Left hindlimb (tissue), 1 donor: ENCODE results near the gene IDH3B.
"Not testable (repeated sequence)": the region's sequence is repeated elsewhere in the genome, so short reads cannot be mapped to it uniquely, and the experiment has no call there.

ENCODE experiments used
- DNase-seq: peaks from one replicate; pipeline ENCODE4 v3.0.0-alpha.2; 2018

Gene IDH3B

GRCh38 chr20:2694008-2694471 lies 30.0 kb upstream of the IDH3B start:
- DNase-seq = no peak

GRCh38 chr20:2693286-2694007 lies 29.4 kb upstream of the IDH3B start:
- DNase-seq = peak; percentile 46

- no peak for DNase-seq
Measured at GRCh38 chr20:2692886-2693285, 28.9 kb upstream of the IDH3B start.

- DNase-seq = peak; percentile 53
Measured at GRCh38 chr20:2692036-2692885, 28.2 kb upstream of the IDH3B start, which contains the start of gene EBF4. TSS of gene EBF4 (plus strand) at chr20:2692780. CDS start at chr20:2693646, 866 bp downstream.

- DNase-seq = no peak
Measured at GRCh38 chr20:2691663-2692035, 27.6 kb upstream of the IDH3B start.

GRCh38 chr20:2691127-2691526 lies 27.1 kb upstream of the IDH3B start:
- DNase-seq = no peak

GRCh38 chr20:2690718-2691117 lies 26.7 kb upstream of the IDH3B start:
- no peak for DNase-seq

- DNase-seq = no peak
Measured at GRCh38 chr20:2690213-2690612, 26.2 kb upstream of the IDH3B start.

- no peak for DNase-seq
Measured at GRCh38 chr20:2688041-2688591, 24.1 kb upstream of the IDH3B start.

- DNase-seq = no peak
Measured at GRCh38 chr20:2687514-2687913, 23.5 kb upstream of the IDH3B start.

- DNase-seq = not testable (repeated sequence)
Measured at GRCh38 chr20:2684817-2685216, 20.8 kb upstream of the IDH3B start.

GRCh38 chr20:2682040-2682439 lies 18.0 kb upstream of the IDH3B start:
- DNase-seq = not testable (repeated sequence)

- DNase-seq = no peak
Measured at GRCh38 chr20:2680046-2680445, 16.0 kb upstream of the IDH3B start.

GRCh38 chr20:2673453-2673852 lies 9.4 kb upstream of the IDH3B start:
- DNase-seq = no peak

- no peak for DNase-seq
Measured at GRCh38 chr20:2672446-2672845, 8.4 kb upstream of the IDH3B start.

GRCh38 chr20:2671977-2672376 lies 8.0 kb upstream of the IDH3B start:
- DNase-seq = no peak

- DNase-seq = no peak
Measured at GRCh38 chr20:2663364-2663886, 591 bp downstream of the IDH3B start.

- DNase-seq = no peak
Measured at GRCh38 chr20:2659547-2659946, 4.5 kb downstream of the IDH3B start.

GRCh38 chr20:2658414-2659354 lies 5.3 kb downstream of the IDH3B start:
- DNase-seq = no peak

GRCh38 chr20:2657674-2658073 lies 6.3 kb downstream of the IDH3B start:
- DNase-seq = no peak

GRCh38 chr20:2657241-2657640 lies 6.8 kb downstream of the IDH3B start:
- no peak for DNase-seq

GRCh38 chr20:2656471-2657117 lies 7.4 kb downstream of the IDH3B start:
- DNase-seq = no peak
